ENCODE data around the gene KITLG.
"Not testable (repeated sequence)": the region's sequence is repeated elsewhere in the genome, so short reads cannot be mapped to it uniquely, and the experiment has no call there.

The KITLG gene

DNA sequence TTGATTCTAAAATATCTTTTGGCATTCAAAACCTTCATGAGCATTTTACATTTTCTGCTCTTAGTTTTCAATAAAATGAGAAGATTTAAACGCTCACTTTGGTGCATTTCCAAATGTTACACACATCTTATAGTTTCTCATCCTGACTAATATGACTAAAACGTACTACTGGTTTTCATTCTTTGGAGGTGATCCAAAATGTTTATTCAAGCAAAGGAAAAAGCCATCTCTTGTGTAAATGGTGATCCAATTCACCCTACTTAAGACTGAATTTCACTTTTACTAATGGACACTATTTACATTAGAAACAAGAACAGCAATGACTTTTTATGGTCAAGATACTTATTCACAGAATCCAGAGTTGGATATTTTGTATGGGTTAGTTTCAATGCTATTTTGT, 86.6 kb downstream of the KITLG start:
- DNase-seq (ENCODE audit: low spot score), result peak; percentile 18

DNA sequence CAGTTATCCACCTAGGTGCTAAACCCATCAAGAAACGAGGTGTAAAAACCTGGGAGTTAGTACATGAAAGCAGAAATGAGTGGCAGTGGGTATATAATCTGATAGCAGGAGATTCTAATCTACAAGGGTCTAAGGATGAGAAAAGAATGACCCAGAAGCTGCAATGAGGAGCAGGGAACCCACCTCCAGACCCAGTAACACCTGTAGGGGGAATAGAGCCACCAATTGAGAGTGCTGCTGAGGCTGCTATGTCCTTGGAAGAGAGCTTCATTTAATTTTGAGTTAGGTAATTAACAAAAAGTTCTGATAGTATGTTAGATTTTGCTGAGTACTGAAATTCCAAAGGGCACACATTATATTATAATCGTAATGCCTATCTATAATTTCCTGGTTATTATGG, 89.8 kb downstream of the KITLG start:
- DNase-seq (ENCODE audit: low spot score), result no peak

DNA sequence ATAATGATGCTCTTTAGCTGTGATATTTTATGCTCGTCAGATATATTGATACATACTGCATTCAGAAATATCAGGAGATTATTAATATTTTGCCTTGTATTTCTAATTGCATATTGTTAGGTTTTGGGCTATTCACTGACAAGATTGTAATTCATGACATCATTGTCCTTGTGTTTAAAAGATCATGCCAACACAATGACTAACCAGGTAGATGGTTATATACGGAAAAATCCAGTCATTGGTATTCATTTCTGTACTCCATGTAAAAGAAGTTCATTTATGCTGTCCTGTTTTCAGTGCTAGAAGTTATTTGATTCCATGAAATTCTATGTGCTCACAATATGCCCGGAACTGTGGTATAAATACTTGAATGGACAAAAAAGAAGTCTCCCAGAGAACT, 107.5 kb downstream of the KITLG start:
- no peak for DNase-seq (ENCODE audit: low spot score)

DNA sequence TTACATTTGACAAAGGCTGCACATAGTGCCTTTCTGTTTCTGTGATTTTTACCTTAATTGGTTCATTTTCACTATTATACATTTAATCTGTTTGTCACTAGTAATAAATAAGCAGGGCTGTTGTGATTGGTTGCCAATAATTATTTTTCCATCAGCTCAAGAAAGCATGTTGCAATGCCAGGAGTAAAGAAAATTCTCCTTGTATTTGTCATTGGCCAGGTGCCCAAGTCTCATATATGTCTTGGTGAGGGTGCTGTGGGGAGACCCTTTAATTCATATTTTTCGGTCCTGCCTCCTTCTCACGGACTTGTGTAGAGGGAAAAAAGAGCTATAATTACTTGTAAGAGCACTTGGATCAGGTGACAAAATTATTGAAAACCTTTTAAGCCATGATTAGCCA, 108.0 kb downstream of the KITLG start:
- no peak for DNase-seq (ENCODE audit: low spot score)

GRCh38 chr12:88471331-88472045, 108.8 kb downstream of the KITLG start:
- peak; percentile 14 for DNase-seq (ENCODE audit: low spot score)

DNA sequence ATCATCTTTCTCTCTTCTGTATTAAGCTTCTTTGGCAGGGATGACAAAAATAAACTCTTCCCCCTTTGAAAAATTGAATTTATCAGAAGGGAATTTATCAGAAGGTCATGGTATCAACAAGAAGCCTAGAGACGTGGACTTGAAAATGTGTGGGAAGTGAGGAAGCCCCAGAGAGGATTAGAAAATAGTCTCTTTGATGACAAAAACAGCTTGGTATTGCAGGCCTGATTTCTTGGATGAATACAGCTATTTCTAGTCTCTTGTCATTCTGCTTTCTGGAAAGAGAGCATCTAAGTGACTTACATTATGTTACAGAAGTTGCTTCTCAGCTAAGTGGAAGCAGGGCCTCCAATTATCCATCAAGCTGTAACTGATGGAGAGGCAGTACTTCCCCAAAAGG, 111.1 kb downstream of the KITLG start:
- DNase-seq (ENCODE audit: low spot score), result no peak

GRCh38 chr12:88468581-88468980, 111.7 kb downstream of the KITLG start:
- DNase-seq (ENCODE audit: low spot score), result no peak

GRCh38 chr12:88466708-88467107, 113.6 kb downstream of the KITLG start:
- DNase-seq (ENCODE audit: low spot score), result not testable (repeated sequence)

GRCh38 chr12:88458327-88458726, 121.9 kb downstream of the KITLG start:
- DNase-seq (ENCODE audit: low spot score), result no peak

DNA sequence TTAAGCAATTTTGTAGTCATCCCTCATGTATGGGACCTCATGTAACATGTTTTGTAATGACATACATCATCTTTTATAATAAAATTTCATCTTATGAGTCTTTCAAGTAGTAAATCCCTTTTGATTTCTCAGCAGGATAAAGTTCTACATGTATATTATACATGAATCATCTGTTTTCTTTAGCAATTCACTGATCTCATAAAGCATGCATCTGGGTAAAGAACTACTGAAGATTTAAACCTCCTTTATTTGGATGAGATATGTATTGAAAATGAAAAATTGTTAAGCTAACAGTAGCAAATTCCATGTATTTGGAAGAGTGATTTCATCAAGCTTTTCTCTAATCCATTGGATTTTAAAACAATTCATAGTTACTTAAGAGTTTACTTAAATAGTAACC, 126.9 kb downstream of the KITLG start:
- no peak for DNase-seq (ENCODE audit: low spot score)

DNA sequence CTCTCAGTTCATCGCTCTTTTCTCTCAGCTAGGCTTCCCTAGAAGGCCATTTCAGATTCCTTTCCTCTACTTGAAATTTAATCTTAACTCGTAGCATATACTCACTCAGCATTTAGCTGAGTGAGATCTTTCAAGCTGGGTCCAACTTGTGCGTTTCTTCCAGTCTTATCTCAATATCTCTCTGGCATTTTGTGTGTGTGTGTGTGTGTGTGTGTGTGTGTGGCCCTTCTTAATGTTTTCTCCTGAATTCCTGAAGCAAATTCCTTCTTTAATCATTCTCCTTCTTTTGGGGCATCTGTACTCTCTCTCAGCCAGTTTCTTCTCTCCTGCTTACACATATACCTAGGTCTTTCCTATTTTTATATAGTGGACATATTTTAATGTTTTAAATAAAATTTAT, 129.1 kb downstream of the KITLG start:
- DNase-seq (ENCODE audit: low spot score), result no peak

- no peak for DNase-seq (ENCODE audit: low spot score)
These were observed 130.1 kb downstream of the KITLG start for GRCh38 chr12:88450136-88450535.

- no peak for DNase-seq (ENCODE audit: low spot score)
These were observed 131.8 kb downstream of the KITLG start for GRCh38 chr12:88448337-88448915.

- no peak for DNase-seq (ENCODE audit: low spot score)
These were observed 134.4 kb downstream of the KITLG start for GRCh38 chr12:88445705-88446394.

- DNase-seq (ENCODE audit: low spot score), result no peak
These were observed 135.8 kb downstream of the KITLG start for GRCh38 chr12:88444481-88444880.

Measured in hepatic stellate cell (primary cell).